GM12865 (cell line): ENCODE measurements around the gene RPS19BP1.

ENCODE experiments used
- DNase-seq: peaks from one replicate; pipeline ENCODE4 v3.0.0; 2010; ENCODE audit warnings: low read depth
- H3K4me3 ChIP-seq: 2 replicates; pipeline ENCODE4 v1.5.1; 2011; ENCODE audit warnings: mild to moderate bottlenecking, low read depth, low read length, control low read depth
- TF ChIP-seq, protein P1 (sequence below): IDR thresholded peaks from 2 replicates; pipeline ENCODE4 v1.5.1; 2011; ENCODE audit warnings: low read length, control low read depth, low read depth, inconsistent platforms; ENCODE audit not compliant: insufficient read depth; ENCODE audit errors: missing control alignments

The RPS19BP1 gene

DNA sequence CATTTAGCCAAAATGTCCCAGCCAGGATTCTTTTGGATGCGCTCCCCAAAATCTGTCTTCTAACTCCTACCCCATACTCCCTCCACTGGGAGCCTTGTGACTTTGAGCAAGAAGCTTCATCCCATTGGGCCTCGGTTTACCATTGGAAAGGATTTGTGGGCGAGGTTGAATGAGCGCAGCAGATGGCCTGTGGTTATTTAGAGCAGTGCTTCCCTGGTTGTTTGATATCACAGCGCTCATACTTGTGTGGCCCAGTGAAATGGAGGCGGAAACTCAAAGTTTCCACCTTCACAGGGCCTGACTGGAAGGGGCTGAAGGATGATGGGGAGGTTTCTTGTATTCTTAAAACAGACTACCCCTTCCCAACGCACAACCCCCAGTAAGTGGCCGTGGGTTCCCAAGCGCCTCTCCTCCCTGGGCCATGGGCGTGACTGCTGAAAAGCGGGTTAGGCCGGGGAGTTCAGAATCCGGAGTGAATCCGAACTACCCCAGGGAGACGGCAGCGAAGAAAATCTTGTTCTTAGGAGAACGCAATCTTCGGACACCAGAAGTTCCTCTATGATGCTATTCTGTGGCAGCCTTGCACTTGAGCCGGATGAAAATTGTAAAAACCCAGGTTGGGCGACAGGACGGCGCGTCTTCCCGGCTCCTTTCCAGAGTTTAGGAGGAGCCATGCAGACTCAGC lies 13.4 kb downstream of the RPS19BP1 start:
- DNase-seq = peak; percentile 52
- TF ChIP-seq, protein P1, sequence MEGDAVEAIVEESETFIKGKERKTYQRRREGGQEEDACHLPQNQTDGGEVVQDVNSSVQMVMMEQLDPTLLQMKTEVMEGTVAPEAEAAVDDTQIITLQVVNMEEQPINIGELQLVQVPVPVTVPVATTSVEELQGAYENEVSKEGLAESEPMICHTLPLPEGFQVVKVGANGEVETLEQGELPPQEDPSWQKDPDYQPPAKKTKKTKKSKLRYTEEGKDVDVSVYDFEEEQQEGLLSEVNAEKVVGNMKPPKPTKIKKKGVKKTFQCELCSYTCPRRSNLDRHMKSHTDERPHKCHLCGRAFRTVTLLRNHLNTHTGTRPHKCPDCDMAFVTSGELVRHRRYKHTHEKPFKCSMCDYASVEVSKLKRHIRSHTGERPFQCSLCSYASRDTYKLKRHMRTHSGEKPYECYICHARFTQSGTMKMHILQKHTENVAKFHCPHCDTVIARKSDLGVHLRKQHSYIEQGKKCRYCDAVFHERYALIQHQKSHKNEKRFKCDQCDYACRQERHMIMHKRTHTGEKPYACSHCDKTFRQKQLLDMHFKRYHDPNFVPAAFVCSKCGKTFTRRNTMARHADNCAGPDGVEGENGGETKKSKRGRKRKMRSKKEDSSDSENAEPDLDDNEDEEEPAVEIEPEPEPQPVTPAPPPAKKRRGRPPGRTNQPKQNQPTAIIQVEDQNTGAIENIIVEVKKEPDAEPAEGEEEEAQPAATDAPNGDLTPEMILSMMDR = no peak
- H3K4me3 ChIP-seq = peak overlapping the region; percentile 91

DNA sequence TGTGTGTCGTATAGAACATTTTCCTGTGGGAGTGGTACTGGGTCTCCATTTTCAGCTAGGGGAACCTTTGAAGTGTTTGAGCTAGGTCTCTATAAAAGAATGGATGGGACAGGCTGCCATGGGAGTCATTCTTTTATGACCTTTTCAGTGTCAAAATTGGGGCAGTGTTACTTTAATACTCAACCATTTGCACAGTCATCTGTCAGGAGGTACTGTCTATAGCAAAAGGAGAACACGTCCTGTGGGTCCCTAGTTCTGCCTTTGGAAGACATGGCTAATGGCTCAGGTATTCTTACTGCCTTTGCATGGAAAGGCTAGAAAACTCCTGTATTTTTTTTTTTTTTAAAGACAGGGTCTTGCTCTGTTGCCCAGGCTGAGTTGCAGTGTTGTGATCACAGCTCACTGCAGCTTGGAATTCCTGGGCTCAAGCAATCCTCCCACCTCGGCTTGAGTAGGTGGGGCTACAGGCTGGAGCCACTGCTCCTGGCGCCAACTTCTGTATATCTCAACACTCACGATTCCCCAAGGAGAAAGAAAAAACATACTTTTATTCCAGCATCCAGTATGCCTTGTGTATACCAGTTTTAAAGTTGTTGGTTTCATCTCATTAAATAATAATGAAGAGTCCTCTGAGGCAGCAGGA lies 14.3 kb downstream of the RPS19BP1 start:
- H3K4me3 ChIP-seq = no peak overlapping the region; the same call in 1 of the 2 replicates
- no peak for DNase-seq
- TF ChIP-seq, protein P1 = no peak

DNA sequence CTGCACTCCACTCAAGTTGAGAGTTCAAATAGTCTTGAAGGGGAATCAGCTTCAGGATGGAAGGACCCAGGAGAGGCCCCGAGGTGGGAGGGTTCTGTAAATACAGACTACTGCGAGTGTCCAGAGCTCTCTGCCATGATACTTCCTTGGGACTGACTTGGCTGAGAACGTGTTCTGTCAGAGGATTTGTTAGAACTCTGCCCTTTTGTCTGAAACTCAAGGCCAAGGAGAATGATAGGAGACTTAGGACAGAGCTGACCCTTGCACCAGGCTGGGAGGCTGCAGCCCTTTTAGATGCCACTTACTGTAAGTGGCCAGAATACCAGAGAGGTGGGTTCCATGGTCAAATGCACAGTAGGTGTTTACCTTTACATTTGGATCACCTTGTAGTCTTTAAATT lies 15.1 kb downstream of the RPS19BP1 start:
- H3K4me3 ChIP-seq = no peak overlapping the region
- no peak for DNase-seq
- TF ChIP-seq, protein P1 = no peak

DNA sequence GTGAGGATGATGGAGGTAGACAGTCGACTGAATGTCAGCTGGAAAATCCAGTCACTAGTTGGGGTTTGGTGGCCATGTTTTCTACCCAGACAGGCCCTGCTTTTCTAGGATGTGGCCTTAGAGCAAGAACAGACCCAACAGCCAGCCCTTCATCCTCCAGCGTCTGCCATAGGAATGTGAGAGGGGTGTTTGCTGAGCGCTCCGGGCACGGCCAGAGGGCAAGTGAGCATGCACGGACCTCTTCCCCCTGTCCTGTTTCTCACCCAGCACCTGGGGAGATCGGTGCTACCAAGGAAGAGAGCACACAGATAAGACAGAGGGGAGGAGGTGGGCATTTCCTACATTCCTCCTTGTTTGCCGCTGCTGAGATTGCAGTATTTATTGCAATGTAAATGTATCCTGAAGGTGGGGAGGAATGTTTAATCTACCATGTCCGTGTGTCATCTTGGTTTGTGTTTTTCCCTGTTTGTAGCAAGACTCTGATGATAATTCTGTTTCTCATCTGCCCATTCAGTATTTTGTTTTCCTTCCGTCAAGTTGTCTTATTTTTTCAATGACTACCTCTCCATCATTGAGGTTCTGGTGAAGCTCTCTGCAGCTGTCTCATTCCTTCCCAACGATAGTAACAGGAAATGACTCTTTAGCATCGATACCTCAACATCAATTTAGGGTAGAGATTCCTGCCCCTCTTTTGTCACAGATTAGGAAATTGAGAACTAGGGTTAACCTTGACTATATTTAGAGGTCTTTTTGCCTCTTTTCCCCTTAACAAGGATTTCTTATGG lies 17.1 kb downstream of the RPS19BP1 start:
- no peak overlapping the region for H3K4me3 ChIP-seq
- TF ChIP-seq, protein P1 = no peak
- DNase-seq = no peak

DNA sequence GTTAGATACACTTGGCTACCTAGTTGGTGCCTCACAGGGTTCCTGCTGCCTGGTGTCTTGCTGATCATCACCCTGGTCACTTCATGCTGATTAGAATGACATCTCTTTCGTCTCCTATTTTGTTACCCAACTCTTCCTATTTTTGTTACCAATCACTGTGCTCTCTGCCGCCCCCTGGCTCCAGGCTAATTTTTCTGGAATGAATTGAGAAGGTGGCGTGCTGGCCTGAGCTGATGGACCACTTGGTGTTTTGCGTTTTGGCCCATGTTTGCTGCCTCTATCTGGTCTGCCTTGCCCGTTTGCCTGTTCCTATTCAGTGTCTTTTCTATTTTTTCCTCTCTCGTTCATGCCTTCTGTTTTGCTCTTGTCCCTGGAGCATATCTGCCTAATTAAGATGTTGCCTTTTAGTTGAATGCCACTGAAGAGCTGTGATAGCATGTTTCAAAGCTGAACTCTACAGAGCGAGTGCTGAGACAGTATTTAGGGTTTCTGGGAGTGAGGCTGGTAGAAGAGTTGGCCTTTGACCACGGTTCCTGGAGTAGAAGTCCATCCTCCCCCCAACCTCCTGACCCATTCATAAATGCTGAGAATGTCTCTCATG lies 18.1 kb downstream of the RPS19BP1 start:
- peak; percentile 41 for DNase-seq
- TF ChIP-seq, protein P1 = peak; percentile 65
- H3K4me3 ChIP-seq = no peak overlapping the region

DNA sequence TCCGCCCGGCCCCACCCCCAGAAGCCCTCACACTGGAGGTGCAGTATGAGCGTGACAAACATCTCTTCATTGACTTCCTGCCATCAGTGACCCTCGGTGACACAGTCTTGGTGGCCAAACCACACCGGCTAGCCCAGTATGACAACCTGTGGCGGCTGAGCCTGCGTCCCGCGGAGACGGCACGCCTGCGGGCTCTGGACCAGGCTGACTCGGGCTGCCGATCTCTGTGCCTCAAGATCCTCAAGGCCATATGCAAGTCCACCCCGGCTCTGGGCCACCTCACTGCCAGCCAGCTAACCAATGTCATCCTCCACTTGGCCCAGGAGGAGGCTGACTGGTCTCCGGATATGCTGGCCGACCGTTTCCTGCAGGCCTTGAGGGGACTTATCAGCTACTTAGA lies 18.8 kb downstream of the RPS19BP1 start:
- no peak overlapping the region for H3K4me3 ChIP-seq
- no peak for DNase-seq
- TF ChIP-seq, protein P1 = no peak
